HG03460 (cell line): ENCODE measurements around the gene SLITRK1.

ENCODE experiments used
- ATAC-seq: cut with Tn5 transposase; IDR thresholded peaks from one replicate; pipeline ENCODE4 v1.9.1; 2021; ENCODE audit not compliant: unreplicated experiment

Gene SLITRK1, protein sequence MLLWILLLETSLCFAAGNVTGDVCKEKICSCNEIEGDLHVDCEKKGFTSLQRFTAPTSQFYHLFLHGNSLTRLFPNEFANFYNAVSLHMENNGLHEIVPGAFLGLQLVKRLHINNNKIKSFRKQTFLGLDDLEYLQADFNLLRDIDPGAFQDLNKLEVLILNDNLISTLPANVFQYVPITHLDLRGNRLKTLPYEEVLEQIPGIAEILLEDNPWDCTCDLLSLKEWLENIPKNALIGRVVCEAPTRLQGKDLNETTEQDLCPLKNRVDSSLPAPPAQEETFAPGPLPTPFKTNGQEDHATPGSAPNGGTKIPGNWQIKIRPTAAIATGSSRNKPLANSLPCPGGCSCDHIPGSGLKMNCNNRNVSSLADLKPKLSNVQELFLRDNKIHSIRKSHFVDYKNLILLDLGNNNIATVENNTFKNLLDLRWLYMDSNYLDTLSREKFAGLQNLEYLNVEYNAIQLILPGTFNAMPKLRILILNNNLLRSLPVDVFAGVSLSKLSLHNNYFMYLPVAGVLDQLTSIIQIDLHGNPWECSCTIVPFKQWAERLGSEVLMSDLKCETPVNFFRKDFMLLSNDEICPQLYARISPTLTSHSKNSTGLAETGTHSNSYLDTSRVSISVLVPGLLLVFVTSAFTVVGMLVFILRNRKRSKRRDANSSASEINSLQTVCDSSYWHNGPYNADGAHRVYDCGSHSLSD

DNA sequence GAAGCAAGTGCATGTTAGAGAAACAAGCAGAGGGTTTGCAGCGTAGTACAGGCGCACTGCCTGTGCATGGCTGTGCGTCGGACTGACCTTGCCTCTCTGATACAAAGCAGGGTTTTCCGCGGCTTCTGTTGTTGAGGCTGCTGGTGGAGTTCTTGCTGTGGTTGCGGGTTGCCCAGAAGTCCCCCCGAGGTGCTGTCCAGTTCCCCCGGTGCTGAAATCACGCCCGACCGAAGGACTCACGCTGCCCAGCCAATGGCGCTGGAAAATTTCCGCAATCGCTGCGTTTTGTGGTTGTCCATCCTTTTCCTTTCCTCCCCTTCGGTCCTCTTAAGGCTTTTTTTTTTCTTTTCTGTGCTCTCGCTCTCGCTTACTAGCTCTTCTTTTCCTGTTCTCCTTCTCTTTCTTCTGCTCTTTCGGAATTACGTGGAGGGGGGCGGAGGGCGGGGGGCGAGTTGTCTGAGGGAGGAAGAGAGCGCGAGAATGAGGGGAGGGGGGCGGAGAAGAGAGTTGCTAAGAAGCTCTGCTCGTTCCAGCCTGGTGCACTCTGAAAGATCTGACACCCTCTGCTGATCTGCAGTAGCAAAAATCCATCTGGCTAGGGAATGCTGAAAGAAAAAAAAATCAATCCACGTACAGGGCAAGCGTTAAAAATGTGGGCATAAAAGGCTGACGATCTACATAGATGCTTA is at the start of gene SLITRK1:
Gene SLITRK1, minus strand, starts transcription at position 558 of the 689 bp plus-strand sequence. CDS start 967 bp downstream, outside the sequence.
- no peak for ATAC-seq

DNA sequence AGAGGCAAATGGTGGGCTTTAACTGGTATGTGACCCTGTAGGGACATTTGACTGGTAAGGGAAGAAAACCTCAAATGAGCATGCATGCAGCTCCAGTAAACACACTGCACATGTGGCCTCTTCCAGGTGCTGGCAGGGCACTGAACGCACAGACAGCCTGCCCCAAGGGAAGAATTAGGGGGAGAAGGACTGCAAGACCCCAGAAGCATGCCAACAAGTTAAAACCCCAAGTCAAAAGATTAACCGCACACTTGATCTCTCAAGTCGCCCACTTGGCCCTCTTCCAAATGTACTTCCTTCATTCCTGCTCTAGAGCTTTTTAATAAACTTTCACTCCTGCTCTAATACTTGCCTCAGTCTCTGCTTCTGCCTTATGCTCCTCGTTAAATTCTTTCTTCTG is 46.9 kb upstream of the SLITRK1 start:
- ATAC-seq: no peak

DNA sequence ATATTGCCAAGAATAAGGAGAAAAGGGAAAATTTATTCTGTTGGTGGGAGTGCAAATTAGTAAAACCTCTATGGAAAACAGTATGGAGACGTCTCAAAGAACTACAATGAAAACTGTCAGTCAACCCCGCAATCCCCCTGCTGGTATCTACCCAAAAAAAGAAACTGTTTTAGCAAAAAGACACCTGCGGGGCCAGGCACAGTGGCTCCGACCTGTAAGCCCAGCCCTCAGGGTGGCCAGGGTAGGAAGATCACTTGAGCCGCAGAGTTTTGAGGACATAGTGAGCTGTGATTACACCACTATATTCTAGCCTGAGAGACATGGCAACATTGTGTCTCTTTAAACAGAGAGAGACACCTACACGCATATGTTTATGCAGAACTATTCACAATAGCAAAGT is 37.5 kb upstream of the SLITRK1 start:
- no peak for ATAC-seq

DNA sequence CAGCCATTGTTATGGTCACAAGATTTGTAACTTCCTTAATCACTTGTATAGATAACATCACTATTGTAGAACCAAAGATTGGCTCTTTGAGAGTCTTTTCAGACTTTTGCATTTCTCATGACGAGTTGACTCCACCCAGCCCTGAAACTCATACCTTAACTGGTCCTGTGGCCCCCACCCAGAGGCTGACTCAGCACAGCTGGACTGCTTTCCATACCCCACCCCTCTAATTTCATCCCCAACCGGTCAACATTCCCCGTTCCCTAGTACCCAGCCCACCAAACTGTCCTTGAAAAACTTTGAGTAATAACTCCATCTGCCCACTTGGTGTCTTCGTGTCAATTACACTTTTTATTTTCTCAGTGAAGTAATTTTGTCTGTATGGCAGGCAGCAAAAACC is 32.1 kb upstream of the SLITRK1 start:
- no peak for ATAC-seq

DNA sequence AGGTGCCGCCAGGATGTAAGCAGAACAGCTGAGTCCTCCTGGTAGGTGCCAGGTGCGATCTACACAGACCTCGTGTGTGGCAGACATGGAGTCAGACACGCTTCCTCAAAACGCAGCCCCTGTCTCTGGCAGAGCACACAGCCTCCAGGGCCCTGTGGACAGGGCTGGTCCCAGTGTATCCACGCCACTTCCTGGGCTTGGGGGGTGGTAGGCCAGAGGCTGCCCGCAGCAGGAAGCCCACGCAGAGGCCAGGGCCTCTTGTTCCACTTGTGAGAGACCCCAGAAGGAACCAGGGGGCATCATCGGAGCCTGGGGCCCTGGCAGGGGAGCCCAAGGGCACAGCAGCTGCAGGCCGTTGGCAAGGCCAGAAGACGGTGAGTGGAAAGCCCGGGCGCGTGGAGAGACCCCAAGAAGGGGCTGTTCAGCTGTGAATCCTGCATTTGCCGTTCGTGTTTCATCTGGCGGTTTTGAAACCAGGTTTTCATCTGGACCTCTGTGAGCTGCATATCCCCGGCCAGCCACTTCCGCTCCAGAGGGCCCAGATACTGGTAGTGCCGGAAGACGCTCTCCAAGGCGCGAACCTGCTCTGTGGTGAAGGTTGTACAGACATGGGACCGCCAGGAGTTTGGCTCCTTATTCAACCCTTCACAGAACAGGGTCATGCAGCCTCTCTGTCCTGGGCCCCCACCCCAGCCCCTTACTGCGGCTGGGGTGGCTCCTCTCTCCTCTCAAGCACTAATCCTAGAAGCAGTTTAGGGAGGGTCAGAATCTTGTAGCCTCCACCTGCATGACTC is 25.1 kb upstream of the SLITRK1 start:
- ATAC-seq: no peak

DNA sequence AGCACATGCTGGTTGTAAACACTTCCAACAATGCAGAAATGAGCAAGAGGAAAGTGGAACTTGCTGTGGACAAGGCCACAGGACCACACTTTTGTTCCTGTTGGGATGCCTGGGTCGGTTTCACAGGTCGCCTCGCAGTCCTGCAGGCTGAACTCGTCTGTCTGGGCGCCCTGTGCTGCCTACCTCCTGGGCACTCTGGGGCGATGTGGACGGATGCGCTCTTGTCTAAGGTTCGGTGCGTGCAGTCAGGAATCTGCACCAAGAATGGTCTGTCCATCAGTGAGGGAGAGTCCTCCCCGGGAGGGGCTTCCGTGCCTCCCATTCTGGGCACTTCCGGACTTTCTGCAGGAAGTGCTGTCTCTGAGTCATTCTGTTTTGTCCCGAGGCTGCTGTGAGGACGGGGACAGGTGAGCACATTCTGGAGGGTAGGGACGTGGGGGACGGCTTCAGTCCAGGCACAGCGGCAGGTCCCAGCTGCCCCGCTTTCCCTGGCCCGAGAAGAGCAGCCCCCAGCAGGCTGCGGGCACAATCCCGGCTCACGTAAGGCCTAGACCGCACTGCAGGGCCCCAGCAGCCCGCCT is 24.1 kb upstream of the SLITRK1 start:
- no peak for ATAC-seq

DNA sequence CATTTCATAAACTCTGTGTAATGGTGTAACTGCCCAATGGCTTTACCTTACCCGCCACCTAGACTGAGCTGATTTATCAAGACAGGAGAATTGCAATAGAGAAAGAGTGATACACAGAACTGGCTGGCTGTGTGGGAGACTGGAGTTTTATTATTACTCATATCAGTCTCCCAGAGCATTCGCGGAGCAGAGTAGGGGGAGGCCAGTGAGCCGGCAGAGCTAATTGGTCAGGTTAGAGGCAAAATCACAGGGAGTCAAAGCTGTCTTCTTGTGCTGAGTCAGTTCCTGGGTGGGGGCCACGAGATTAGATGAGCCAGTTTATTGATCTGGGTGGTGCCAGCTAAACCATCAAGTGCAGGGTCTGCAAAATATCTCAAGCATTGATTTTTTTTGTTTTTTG is 23.4 kb upstream of the SLITRK1 start:
- ATAC-seq: no peak

DNA sequence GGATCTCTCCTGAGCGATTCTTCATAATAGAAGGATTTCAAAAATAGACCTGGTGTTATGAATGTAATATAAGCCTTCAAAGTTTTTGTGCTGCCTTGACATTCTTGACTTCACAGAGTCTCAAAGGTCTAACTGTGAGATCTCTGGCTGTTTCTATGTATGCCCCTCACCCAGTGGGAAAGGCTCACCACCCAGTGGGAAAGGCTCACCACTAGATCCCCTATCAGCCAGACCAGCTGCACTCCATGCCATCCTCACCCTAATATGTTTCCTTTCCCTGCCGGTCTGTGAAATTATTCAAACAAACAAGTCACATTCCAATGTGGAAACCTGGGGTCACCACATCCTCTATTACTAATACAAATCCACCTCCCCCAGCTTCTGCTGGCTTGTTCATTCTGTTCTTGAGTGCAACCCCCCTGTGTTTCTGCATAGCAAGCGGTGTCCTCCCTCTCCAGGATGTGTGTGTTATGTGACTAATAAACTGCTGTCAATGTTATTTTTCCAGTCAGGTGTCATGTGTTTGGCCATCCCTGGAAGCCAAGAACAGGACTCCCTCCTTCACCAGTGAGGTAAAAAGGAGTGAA is 13.8 kb upstream of the SLITRK1 start:
- no peak for ATAC-seq

DNA sequence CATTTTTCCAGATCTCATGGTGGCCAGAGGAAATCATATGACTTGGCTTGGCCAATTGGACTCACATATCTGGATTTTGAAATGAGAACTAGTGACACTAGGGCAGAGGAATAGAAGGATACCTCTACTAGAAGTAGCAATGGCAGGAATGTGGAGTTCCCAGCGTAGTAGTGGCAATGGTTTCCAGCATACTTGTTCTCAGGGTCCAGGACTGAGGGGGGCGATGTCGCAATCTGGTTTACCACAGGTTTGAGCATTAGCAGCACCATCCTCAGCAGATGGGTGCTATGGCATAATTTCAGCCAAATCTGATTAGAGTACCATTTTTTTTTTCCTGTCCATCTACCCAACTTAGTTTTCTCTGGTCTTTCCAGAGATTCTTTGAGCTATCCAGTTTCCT is 8.1 kb upstream of the SLITRK1 start:
- ATAC-seq: no peak

DNA sequence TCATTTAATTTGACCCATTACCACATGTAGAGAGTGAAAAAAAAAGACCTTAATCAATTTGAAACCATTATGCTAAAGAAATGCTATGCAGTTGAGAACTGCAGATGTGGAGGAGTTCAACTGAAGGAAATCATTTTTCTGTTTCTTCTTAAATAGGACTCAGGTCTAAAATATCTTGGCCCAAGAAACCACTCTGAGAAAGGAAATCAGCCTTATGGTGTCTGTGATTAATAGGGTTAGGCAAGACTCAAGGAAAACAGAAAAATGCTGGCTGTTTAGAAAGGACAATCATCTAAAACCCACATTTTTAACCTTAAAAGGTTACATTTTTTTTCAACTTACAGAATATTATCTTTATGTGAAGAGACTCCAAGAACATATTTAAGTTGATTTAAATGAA is 1.9 kb upstream of the SLITRK1 start:
- ATAC-seq: no peak

DNA sequence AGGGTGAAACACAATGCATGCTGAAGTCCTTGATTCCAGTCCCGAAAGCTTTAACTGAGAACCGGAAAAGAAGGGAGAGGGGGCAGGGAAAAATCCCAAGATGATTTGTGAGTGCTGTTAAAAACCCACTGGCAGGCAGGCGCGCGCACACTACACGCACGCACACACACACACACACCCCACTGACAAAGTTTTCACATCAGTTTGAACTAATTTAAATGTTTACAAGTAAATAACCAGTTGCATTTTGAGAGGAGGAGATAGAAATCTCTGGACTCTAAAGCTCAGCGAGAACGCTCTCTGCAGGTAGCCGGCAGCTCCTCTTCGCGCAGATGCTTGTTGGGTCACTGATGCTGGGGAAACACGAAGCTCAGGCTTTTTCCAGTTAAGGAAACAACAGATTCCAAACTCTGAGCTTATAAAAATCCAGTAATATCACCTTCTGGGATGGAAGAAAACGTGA is 818 bp upstream of the SLITRK1 start:
- no peak for ATAC-seq

DNA sequence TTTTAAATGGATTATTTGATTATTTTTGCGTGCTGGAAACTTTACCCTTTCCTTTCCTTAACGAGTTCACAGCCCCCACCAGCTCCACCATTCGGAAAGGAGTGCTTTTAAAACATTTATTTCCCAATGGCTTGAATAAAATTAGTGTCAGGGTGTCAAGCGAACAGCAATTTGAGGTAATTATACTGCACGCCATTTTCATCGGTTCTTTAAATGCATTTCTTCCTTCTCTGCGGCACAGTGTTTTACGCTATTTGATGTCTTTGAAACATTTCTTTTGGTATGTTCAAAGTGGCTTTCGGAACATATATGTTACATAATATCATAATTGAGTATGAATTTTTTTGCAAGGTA is 309 bp upstream of the SLITRK1 start:
- ATAC-seq: no peak

DNA sequence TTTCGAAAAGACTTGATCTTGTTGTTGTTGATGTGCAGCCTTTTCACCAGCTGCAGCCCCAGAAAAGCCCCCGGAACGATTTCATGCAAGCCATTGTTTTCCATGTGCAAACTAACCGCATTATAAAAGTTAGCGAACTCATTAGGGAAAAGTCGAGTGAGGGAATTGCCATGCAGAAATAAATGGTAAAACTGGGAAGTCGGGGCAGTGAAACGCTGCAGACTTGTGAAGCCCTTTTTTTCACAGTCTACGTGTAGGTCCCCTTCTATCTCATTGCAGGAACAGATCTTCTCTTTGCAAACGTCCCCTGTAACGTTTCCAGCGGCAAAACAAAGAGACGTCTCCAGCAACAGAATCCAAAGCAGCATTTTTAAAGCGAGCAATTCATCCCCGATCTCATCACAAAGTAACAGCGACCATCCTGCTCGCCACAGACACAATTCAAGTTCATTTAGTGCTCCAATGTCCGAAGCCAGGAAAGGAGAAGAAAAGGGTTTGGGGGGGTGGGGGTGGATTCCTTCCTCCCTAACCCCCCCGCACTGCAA is 1.1 kb downstream of the SLITRK1 start:
- no peak for ATAC-seq

DNA sequence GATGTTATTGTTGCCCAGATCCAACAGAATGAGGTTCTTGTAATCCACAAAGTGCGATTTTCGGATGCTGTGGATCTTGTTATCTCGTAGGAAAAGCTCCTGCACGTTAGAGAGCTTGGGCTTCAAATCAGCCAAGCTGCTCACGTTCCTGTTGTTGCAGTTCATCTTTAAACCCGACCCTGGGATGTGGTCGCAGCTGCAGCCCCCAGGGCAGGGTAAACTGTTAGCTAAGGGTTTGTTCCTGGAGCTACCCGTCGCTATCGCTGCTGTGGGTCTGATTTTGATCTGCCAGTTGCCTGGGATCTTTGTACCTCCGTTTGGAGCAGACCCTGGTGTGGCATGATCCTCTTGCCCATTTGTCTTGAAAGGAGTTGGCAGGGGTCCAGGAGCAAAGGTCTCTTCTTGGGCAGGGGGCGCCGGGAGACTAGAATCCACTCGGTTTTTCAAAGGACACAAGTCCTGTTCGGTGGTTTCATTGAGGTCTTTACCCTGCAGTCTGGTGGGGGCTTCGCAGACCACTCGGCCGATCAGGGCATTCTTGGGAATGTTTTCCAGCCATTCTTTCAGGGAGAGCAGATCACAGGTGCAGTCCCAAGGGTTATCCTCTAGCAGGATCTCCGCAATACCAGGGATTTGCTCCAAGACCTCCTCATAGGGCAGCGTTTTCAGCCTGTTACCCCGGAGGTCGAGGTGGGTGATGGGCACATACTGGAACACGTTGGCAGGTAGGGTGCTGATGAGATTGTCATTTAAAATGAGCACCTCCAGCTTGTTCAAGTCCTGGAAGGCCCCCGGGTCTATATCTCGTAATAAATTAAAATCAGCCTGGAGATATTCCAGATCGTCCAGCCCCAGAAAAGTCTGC is 1.8 kb downstream of the SLITRK1 start:
- ATAC-seq: no peak

DNA sequence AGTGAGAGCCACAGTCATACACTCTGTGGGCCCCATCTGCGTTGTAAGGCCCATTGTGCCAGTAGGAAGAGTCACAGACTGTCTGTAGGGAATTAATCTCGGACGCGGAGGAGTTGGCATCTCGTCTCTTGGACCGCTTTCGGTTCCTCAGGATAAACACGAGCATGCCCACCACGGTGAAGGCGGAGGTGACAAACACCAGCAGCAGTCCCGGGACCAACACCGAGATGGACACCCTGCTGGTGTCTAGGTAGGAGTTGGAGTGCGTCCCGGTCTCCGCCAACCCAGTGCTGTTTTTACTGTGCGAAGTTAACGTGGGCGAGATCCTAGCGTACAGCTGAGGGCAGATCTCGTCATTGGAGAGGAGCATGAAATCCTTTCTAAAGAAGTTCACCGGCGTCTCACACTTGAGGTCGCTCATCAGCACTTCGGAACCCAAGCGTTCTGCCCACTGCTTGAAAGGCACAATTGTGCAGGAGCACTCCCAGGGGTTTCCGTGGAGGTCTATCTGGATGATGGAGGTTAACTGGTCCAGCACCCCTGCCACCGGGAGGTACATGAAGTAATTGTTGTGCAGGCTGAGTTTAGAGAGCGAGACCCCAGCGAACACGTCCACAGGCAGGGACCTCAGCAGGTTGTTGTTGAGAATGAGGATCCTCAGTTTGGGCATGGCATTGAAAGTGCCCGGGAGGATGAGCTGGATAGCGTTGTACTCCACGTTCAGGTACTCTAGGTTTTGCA is 2.7 kb downstream of the SLITRK1 start:
- no peak for ATAC-seq

DNA sequence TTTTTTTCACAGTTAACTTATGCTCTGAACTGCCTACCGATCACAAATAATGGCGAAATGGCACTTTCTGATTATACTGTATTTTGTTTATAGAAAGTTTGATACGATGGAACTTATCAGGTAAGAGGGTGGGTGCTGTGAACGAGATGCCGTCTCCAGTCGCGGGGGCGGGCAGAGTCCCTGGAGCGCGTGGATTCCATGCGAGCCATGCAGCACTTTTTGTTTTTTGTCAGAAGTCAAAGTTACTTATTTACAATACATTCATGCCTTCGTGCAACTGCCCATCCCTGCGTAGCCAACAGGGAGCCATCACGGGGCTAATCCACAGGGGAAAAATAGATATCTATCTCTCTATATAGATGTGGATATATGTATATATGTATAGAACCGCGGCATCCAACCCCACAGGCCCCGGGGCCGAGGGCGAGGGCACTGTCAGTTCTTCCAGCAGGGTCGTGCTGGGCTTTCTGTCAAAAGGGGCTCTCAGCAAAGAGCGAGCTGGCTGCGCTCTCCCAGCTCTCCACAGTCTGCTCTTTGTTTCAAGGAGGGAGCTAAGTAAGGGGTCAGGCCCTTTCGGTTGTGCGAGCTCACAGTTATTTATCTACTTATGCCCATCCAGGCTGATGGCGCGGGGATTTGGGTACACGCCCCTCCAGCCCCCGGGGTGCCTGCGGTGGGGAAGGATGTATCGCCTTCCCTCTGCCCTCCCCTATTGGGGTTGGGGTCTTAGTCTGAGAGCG is 3.4 kb downstream of the SLITRK1 start:
- no peak for ATAC-seq

DNA sequence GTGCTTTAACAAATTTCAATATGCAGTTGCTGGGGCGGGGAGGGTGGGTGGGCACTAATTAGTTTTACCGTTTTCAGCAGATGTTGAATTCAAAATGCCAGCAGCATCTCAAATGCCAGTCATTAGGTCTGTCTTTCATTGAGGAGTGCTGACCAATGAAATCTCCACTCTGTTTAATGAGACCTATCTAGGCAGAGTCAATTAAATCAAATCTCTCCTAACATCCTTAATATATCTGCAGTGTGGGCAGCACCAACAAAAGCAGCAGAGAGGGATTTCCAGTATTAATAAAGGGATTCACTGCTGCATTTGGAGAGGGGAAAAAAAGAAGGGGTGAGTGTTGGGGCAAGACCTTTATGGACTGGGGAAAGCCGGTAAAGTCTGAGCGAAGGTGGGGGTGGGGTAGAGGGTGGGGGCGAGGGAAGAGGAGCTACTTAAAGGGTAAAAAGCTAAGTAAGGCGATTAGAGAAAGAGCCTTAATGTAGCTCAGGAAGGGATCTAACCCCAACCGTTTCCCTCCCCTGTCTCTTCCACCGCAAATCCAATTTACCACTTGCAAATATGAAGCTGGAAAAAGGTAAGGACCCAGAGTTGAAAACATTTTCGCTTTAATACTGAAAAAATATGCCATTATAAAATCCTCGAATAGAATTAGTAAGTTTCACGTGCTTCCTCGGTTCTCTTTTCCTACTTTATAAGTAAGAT is 4.5 kb downstream of the SLITRK1 start:
- ATAC-seq: no peak
